ENCODE data around the gene SNAPC5.
"Not testable (repeated sequence)": the region's sequence is repeated elsewhere in the genome, so short reads cannot be mapped to it uniquely, and the experiment has no call there.

Gene SNAPC5

GRCh38 chr15:66477011-66477410 is 20.6 kb downstream of the SNAPC5 start:
- Histone ChIP-seq H3K4me3 (ENCODE audit: low read depth, low read length) (no peak overlapping the region), H3K27ac (no peak overlapping the region), H3K9me3 (ENCODE audit: severe bottlenecking) (no peaks in the 10 kb centered on the region), H3K36me3 (peaks cover 8% of the 10 kb centered on the region; the same call in 1 of the 2 replicates), H3K27me3 (ENCODE audit: insufficient read depth, low read depth, severe bottlenecking) (no peaks in the 10 kb centered on the region)
- TF ChIP-seq CTCF (IDR thresholded peaks at IDR 0.05; ENCODE audit: low read depth, low read length): no peak
- DNase-seq: no peak

- Histone ChIP-seq H3K36me3 (peaks cover 3% of the 10 kb centered on the region; the same call in 1 of the 2 replicates), H3K27me3 (ENCODE audit: insufficient read depth, low read depth, severe bottlenecking) (no peaks in the 10 kb centered on the region), H3K9me3 (ENCODE audit: severe bottlenecking) (no peaks in the 10 kb centered on the region), H3K27ac (no peak overlapping the region), H3K4me3 (ENCODE audit: low read depth, low read length) (no peak overlapping the region)
- no peak for DNase-seq
- no peak for TF ChIP-seq CTCF (IDR thresholded peaks at IDR 0.05; ENCODE audit: low read depth, low read length)
These were observed 21.0 kb downstream of the SNAPC5 start for GRCh38 chr15:66476535-66476934.

- no peak for DNase-seq
- Histone ChIP-seq H3K4me3 (ENCODE audit: low read depth, low read length) (no peak overlapping the region), H3K36me3 (no peaks in the 10 kb centered on the region; the same call in 1 of the 2 replicates), H3K27me3 (ENCODE audit: insufficient read depth, low read depth, severe bottlenecking) (no peaks in the 10 kb centered on the region), H3K27ac (no peak overlapping the region), H3K9me3 (ENCODE audit: severe bottlenecking) (no peaks in the 10 kb centered on the region)
- no peak for TF ChIP-seq CTCF (IDR thresholded peaks at IDR 0.05; ENCODE audit: low read depth, low read length)
These were observed 22.6 kb downstream of the SNAPC5 start for GRCh38 chr15:66474963-66475362.

- DNase-seq: no peak
- no peak overlapping the region for H3K27ac ChIP-seq
- no peaks in the 10 kb centered on the region for H3K9me3 ChIP-seq (ENCODE audit: severe bottlenecking)
- no peaks in the 10 kb centered on the region for H3K27me3 ChIP-seq (ENCODE audit: insufficient read depth, low read depth, severe bottlenecking)
- no peaks in the 10 kb centered on the region; the same call in 1 of the 2 replicates for H3K36me3 ChIP-seq
- TF ChIP-seq CTCF (IDR thresholded peaks at IDR 0.05; ENCODE audit: low read depth, low read length): no peak
- H3K4me3 ChIP-seq (ENCODE audit: low read depth, low read length): no peak overlapping the region
These were observed 23.4 kb downstream of the SNAPC5 start for GRCh38 chr15:66474135-66474534.

GRCh38 chr15:66472176-66472999 is 25.2 kb downstream of the SNAPC5 start:
- Histone ChIP-seq H3K27me3 (ENCODE audit: insufficient read depth, low read depth, severe bottlenecking) (no peaks in the 10 kb centered on the region), H3K36me3 (no peaks in the 10 kb centered on the region; the same call in 1 of the 2 replicates), H3K4me3 (ENCODE audit: low read depth, low read length) (no peak overlapping the region), H3K27ac (no peak overlapping the region), H3K9me3 (ENCODE audit: severe bottlenecking) (no peaks in the 10 kb centered on the region)
- DNase-seq: no peak
- no peak for TF ChIP-seq CTCF (IDR thresholded peaks at IDR 0.05; ENCODE audit: low read depth, low read length)

- not testable (repeated sequence) for H3K9me3 ChIP-seq (ENCODE audit: severe bottlenecking); H3K27ac ChIP-seq; H3K36me3 ChIP-seq; H3K4me3 ChIP-seq (ENCODE audit: low read depth, low read length); DNase-seq; H3K27me3 ChIP-seq (ENCODE audit: insufficient read depth, low read depth, severe bottlenecking)
These were observed 26.7 kb downstream of the SNAPC5 start for GRCh38 chr15:66470825-66471224.

GRCh38 chr15:66467162-66468040 is 30.2 kb downstream of the SNAPC5 start:
- H3K27ac ChIP-seq; H3K4me3 ChIP-seq (ENCODE audit: low read depth, low read length); DNase-seq: not testable (repeated sequence)

GRCh38 chr15:66465294-66465693 is 32.3 kb downstream of the SNAPC5 start:
- H3K27me3 ChIP-seq (ENCODE audit: insufficient read depth, low read depth, severe bottlenecking); DNase-seq; H3K36me3 ChIP-seq; H3K4me3 ChIP-seq (ENCODE audit: low read depth, low read length); H3K9me3 ChIP-seq (ENCODE audit: severe bottlenecking); H3K27ac ChIP-seq: not testable (repeated sequence)

More at GRCh38 chr15:66467162-66468040, 30.2 kb downstream of the SNAPC5 start:
- not testable (repeated sequence) for H3K27me3 ChIP-seq (ENCODE audit: insufficient read depth, low read depth, severe bottlenecking); H3K36me3 ChIP-seq; H3K9me3 ChIP-seq (ENCODE audit: severe bottlenecking)
